Activated T-cell treated with anti-CD3 and anti-CD28 coated beads for 48 hours (primary cell): Measurements from ENCODE around the gene VCY1B.
"Not testable (repeated sequence)": the region's sequence is repeated elsewhere in the genome, so short reads cannot be mapped to it uniquely, and the experiment has no call there.

Source experiments
- DNase-seq: peaks from one replicate; pipeline ENCODE4 v3.0.0-alpha.2; 2020; ENCODE audit warnings: low read depth

The VCY1B gene

GRCh38 chrY:14055927-14056326, at the start of gene VCY1B:
TSS of gene VCY1B (plus strand) at chrY:14056227. CDS start at chrY:14056290, 63 bp downstream.
- not testable (repeated sequence) for DNase-seq

- not testable (repeated sequence) for DNase-seq
Measured at GRCh38 chrY:14011916-14012315, 44.1 kb upstream of the VCY1B start.

DNA sequence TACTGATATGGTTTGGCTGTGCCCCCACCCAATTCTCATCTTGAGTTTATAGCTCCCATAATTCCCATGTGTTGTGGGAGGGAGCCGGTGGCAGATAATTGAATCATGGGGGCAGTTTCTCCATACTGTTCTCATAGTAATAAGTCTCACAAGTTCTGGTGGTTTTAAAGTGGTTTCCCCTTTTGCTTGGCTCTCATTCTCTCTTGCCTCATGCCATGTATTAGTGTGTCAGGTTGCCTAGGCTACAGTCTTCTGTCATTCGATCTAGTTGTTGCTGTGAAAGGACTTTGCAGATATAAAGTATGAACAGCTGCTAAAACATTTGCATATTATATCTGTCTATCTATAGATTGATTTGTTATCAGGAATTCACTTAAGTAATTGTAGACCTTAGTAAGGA, 25.6 kb upstream of the VCY1B start:
- not testable (repeated sequence) for DNase-seq

DNA sequence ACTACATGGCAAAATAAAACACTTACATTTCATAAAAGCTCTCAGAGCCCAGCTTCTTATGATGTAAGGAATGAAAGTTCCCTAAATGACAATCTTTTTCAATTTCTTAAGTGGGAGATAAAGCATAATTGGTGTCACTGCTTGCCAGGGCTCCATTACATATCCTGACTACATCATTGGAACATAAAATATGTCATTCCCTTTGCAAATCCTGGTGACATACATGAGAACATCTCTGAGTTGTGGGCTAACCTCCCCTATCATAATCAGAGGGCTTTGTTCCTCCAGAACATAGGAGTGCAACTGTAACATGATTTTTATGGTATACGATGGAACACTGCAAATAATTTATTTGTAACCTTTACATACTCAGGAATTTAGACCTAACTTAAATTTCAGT, 29.9 kb downstream of the VCY1B start:
- no peak for DNase-seq
